ENCODE measurements around the gene CCT4. TPM values are rescaled to one million over a fixed set of nuclear protein-coding genes. Genes with fewer than 3 reads are reported as not detected.
"Not testable (repeated sequence)": the region's sequence is repeated elsewhere in the genome, so short reads cannot be mapped to it uniquely, and the experiment has no call there.

Gene CCT4
- 122 TPM for total RNA-seq
- polyA plus RNA-seq, result 92.5 TPM

- Histone ChIP-seq H3K36me3 (ENCODE audit: insufficient read depth) (no peaks in the 10 kb centered on the region), H3K4me3 (ENCODE audit: low read depth, low read length) (peak within 1 kb of the TSS; percentile 84), H3K4me1 (ENCODE audit: insufficient read depth) (no peaks in the 10 kb centered on the region), H3K27ac (ENCODE audit: low read depth) (peak within 1 kb of the TSS; percentile 98)
- WGBS, result under 1% methylated on average over 74 of the region's 74 CpGs
- peak; percentile 56 for DNase-seq (ENCODE audit: extremely low spot score)
Observed at GRCh38 chr2:61888267-61889055, at the start of gene CCT4. TSS of gene CCT4 (minus strand) at chr2:61888656. CDS start at chr2:61888507, 149 bp downstream.

GRCh38 chr2:61937886-61938285 is 49.4 kb upstream of the CCT4 start:
- no peaks in the 10 kb centered on the region for H3K4me1 ChIP-seq (ENCODE audit: insufficient read depth)
- no peak overlapping the region for H3K4me3 ChIP-seq (ENCODE audit: low read depth, low read length)
- DNase-seq (ENCODE audit: extremely low spot score), result no peak
- H3K27ac ChIP-seq (ENCODE audit: low read depth), result no peak overlapping the region
- H3K36me3 ChIP-seq (ENCODE audit: insufficient read depth), result no peaks in the 10 kb centered on the region
- WGBS, result 72% methylated on average over 5 of the region's 5 CpGs

- no peak overlapping the region for H3K4me3 ChIP-seq (ENCODE audit: low read depth, low read length)
- no peak overlapping the region for H3K27ac ChIP-seq (ENCODE audit: low read depth)
- no peaks in the 10 kb centered on the region for H3K36me3 ChIP-seq (ENCODE audit: insufficient read depth)
- WGBS, result 91% methylated on average over 3 of the region's 3 CpGs
- no peaks in the 10 kb centered on the region for H3K4me1 ChIP-seq (ENCODE audit: insufficient read depth)
- DNase-seq (ENCODE audit: extremely low spot score), result no peak
Observed at GRCh38 chr2:61937098-61937497, 48.6 kb upstream of the CCT4 start.

- no peaks in the 10 kb centered on the region for H3K36me3 ChIP-seq (ENCODE audit: insufficient read depth)
- no peak overlapping the region for H3K27ac ChIP-seq (ENCODE audit: low read depth)
- WGBS, result 45% methylated on average over 5 of the region's 5 CpGs
- H3K4me1 ChIP-seq (ENCODE audit: insufficient read depth), result no peaks in the 10 kb centered on the region
- no peak for DNase-seq (ENCODE audit: extremely low spot score)
- no peak overlapping the region for H3K4me3 ChIP-seq (ENCODE audit: low read depth, low read length)
Observed at GRCh38 chr2:61928826-61929461, 40.5 kb upstream of the CCT4 start.

- H3K4me1 ChIP-seq (ENCODE audit: insufficient read depth), result no peaks in the 10 kb centered on the region
- H3K4me3 ChIP-seq (ENCODE audit: low read depth, low read length), result no peak overlapping the region
- 87% methylated on average over 8 of the region's 8 CpGs for WGBS
- no peak for DNase-seq (ENCODE audit: extremely low spot score)
- H3K27ac ChIP-seq (ENCODE audit: low read depth), result no peak overlapping the region
- no peaks in the 10 kb centered on the region for H3K36me3 ChIP-seq (ENCODE audit: insufficient read depth)
Observed at GRCh38 chr2:61926531-61927477, 38.3 kb upstream of the CCT4 start.

GRCh38 chr2:61924895-61925663 is 36.6 kb upstream of the CCT4 start:
- no peak overlapping the region for H3K27ac ChIP-seq (ENCODE audit: low read depth)
- no peak overlapping the region for H3K4me3 ChIP-seq (ENCODE audit: low read depth, low read length)
- H3K4me1 ChIP-seq (ENCODE audit: insufficient read depth), result no peaks in the 10 kb centered on the region
- H3K36me3 ChIP-seq (ENCODE audit: insufficient read depth), result no peaks in the 10 kb centered on the region
- DNase-seq (ENCODE audit: extremely low spot score), result no peak
- 69% methylated on average over 15 of the region's 15 CpGs for WGBS

- H3K4me3 ChIP-seq (ENCODE audit: low read depth, low read length), result no peak overlapping the region
- H3K4me1 ChIP-seq (ENCODE audit: insufficient read depth), result no peaks in the 10 kb centered on the region
- no peak overlapping the region for H3K27ac ChIP-seq (ENCODE audit: low read depth)
- no peaks in the 10 kb centered on the region for H3K36me3 ChIP-seq (ENCODE audit: insufficient read depth)
- no peak for DNase-seq (ENCODE audit: extremely low spot score)
Observed at GRCh38 chr2:61922714-61923113, 34.3 kb upstream of the CCT4 start.

- Histone ChIP-seq H3K36me3 (ENCODE audit: insufficient read depth) (no peaks in the 10 kb centered on the region), H3K4me1 (ENCODE audit: insufficient read depth) (no peaks in the 10 kb centered on the region), H3K27ac (ENCODE audit: low read depth) (no peak overlapping the region), H3K4me3 (ENCODE audit: low read depth, low read length) (no peak overlapping the region)
- DNase-seq (ENCODE audit: extremely low spot score), result no peak
- 59% methylated on average over 1 of the region's 1 CpG for WGBS
Observed at GRCh38 chr2:61920548-61920947, 32.1 kb upstream of the CCT4 start.

- not testable (repeated sequence) for DNase-seq (ENCODE audit: extremely low spot score); H3K27ac ChIP-seq (ENCODE audit: low read depth); H3K4me3 ChIP-seq (ENCODE audit: low read depth, low read length); H3K4me1 ChIP-seq (ENCODE audit: insufficient read depth); H3K36me3 ChIP-seq (ENCODE audit: insufficient read depth)
- 96% methylated on average over 4 of the region's 4 CpGs for WGBS
Observed at GRCh38 chr2:61914794-61915193, 26.3 kb upstream of the CCT4 start.

- no peak for DNase-seq (ENCODE audit: extremely low spot score)
- no peak overlapping the region for H3K27ac ChIP-seq (ENCODE audit: low read depth)
- 97% methylated on average over 4 of the region's 4 CpGs for WGBS
- H3K36me3 ChIP-seq (ENCODE audit: insufficient read depth), result no peaks in the 10 kb centered on the region
- no peaks in the 10 kb centered on the region for H3K4me1 ChIP-seq (ENCODE audit: insufficient read depth)
- no peak overlapping the region for H3K4me3 ChIP-seq (ENCODE audit: low read depth, low read length)
Observed at GRCh38 chr2:61911510-61911909, 23.1 kb upstream of the CCT4 start.

- no peak for DNase-seq (ENCODE audit: extremely low spot score)
- Histone ChIP-seq H3K36me3 (ENCODE audit: insufficient read depth) (no peaks in the 10 kb centered on the region), H3K4me1 (ENCODE audit: insufficient read depth) (no peaks in the 10 kb centered on the region), H3K27ac (ENCODE audit: low read depth) (no peak overlapping the region), H3K4me3 (ENCODE audit: low read depth, low read length) (no peak overlapping the region)
- 77% methylated on average over 9 of the region's 9 CpGs for WGBS
Observed at GRCh38 chr2:61910603-61911002, 22.1 kb upstream of the CCT4 start.

GRCh38 chr2:61909116-61909515 is 20.7 kb upstream of the CCT4 start:
- H3K36me3 ChIP-seq (ENCODE audit: insufficient read depth), result no peaks in the 10 kb centered on the region
- H3K4me3 ChIP-seq (ENCODE audit: low read depth, low read length), result no peak overlapping the region
- H3K27ac ChIP-seq (ENCODE audit: low read depth), result no peak overlapping the region
- WGBS, result 92% methylated on average over 8 of the region's 8 CpGs
- no peak for DNase-seq (ENCODE audit: extremely low spot score)
- H3K4me1 ChIP-seq (ENCODE audit: insufficient read depth), result no peaks in the 10 kb centered on the region

GRCh38 chr2:61906186-61906470 is 17.7 kb upstream of the CCT4 start:
- WGBS, result 2% methylated on average over 6 of the region's 6 CpGs
- no peak for DNase-seq (ENCODE audit: extremely low spot score)
- Histone ChIP-seq H3K27ac (ENCODE audit: low read depth) (no peak overlapping the region), H3K4me1 (ENCODE audit: insufficient read depth) (no peaks in the 10 kb centered on the region), H3K36me3 (ENCODE audit: insufficient read depth) (no peaks in the 10 kb centered on the region), H3K4me3 (ENCODE audit: low read depth, low read length) (peak overlapping the region; percentile 84)
